Vagina (tissue), 2 donors: ENCODE results near the gene MARK2. TPM values are rescaled to one million over a fixed set of nuclear protein-coding genes. Genes with fewer than 3 reads are reported as not detected.

Experiments
- DNase-seq, 2 donors: peaks; one replicate each; pipeline ENCODE4 v3.0.0-alpha.2; 2017; ENCODE audit errors: extremely low spot score in 2 of 2
- H3K27ac ChIP-seq: fragments of 200-600 bp; sonication (generic); one replicate; pipeline ENCODE4 v1.5.1; 2019
- H3K27me3 ChIP-seq: fragments of 200-600 bp; sonication (generic); one replicate; pipeline ENCODE4 v1.5.1; 2019
- H3K36me3 ChIP-seq, 2 donors: fragments of 200-600 bp; sonication (generic); one replicate each; pipeline ENCODE4 v1.5.1; 2017 to 2019
- H3K4me1 ChIP-seq: fragments of 200-600 bp; sonication (generic); one replicate; pipeline ENCODE4 v1.5.1; 2019
- H3K4me3 ChIP-seq, 2 donors: fragments of 200-600 bp; sonication (generic); 1 replicate in 1 of 2; 2 replicates in 1 of 2; pipeline ENCODE4 v1.5.1; 2016 to 2019
- H3K9me3 ChIP-seq: fragments of 200-600 bp; sonication (generic); one replicate; pipeline ENCODE4 v1.5.1; 2019
- POLR2A ChIP-seq, 2 donors: fragments of 450-650 bp; IDR thresholded peaks; one replicate each; pipeline ENCODE4 v1.6.1; 2017; ENCODE audit warnings: antibody characterized with exemption in 2 of 2, mild to moderate bottlenecking in 2 of 2, moderate library complexity in 2 of 2
- POLR2AphosphoS5 ChIP-seq, 2 donors: sonication (generic); formaldehyde crosslinking; IDR thresholded peaks; one replicate each; pipeline ENCODE4 v1.9.0; 2017; ENCODE audit warnings: antibody characterized with exemption in 2 of 2, mild to moderate bottlenecking in 2 of 2, low read depth in 1 of 2; ENCODE audit not compliant: insufficient read depth in 1 of 2
- intact Hi-C: fragments of 100-400 bp; cut with DNase I; formaldehyde crosslinking; loops from one replicate; pipeline ENCODE4 v1.15.1; 2023
- total RNA-seq: library from RNA; depleted of rRNA; stranded (reverse); fragments of >200 nt; gene quantifications from one replicate; pipeline ENCODE4 v1.2.3, GENCODE V29; 2016
- TF ChIP-seq, protein P1 (sequence below), 3 experiments: fragments of 450-650 bp in 2 of 3; fragments of 200-600 bp in 1 of 3; sonication (generic) in 1 of 3; IDR thresholded peaks; one replicate each; pipeline ENCODE4 v1.5.1; 2017 to 2019; ENCODE audit warnings: antibody characterized with exemption in 3 of 3, mild to moderate bottlenecking in 2 of 3, moderate library complexity in 2 of 3

The MARK2 gene
- total RNA-seq, 1 donor from 2014 or later: 35.6 TPM

GRCh38 chr11:63877658-63878241 lies 38.8 kb downstream of the MARK2 start:
- H3K9me3 ChIP-seq: no peaks in the 10 kb centered on the region
- H3K27ac ChIP-seq: no peak overlapping the region
- intact Hi-C loops: no loop called here
- H3K27me3 ChIP-seq: no peaks in the 10 kb centered on the region
- TF ChIP-seq POLR2AphosphoS5 (IDR thresholded peaks at IDR 0.05; ENCODE audit: insufficient read depth in 1 of 2, low read depth in 1 of 2): no peak
- TF ChIP-seq POLR2A (IDR thresholded peaks at IDR 0.05): no peak
- TF ChIP-seq, protein P1, sequence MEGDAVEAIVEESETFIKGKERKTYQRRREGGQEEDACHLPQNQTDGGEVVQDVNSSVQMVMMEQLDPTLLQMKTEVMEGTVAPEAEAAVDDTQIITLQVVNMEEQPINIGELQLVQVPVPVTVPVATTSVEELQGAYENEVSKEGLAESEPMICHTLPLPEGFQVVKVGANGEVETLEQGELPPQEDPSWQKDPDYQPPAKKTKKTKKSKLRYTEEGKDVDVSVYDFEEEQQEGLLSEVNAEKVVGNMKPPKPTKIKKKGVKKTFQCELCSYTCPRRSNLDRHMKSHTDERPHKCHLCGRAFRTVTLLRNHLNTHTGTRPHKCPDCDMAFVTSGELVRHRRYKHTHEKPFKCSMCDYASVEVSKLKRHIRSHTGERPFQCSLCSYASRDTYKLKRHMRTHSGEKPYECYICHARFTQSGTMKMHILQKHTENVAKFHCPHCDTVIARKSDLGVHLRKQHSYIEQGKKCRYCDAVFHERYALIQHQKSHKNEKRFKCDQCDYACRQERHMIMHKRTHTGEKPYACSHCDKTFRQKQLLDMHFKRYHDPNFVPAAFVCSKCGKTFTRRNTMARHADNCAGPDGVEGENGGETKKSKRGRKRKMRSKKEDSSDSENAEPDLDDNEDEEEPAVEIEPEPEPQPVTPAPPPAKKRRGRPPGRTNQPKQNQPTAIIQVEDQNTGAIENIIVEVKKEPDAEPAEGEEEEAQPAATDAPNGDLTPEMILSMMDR (IDR thresholded peaks at IDR 0.05): no peak
- no peaks in the 10 kb centered on the region for H3K36me3 ChIP-seq
- peaks cover 57% of the 10 kb centered on the region for H3K4me1 ChIP-seq
- DNase-seq: no peak
- H3K4me3 ChIP-seq: no peak overlapping the region

DNA sequence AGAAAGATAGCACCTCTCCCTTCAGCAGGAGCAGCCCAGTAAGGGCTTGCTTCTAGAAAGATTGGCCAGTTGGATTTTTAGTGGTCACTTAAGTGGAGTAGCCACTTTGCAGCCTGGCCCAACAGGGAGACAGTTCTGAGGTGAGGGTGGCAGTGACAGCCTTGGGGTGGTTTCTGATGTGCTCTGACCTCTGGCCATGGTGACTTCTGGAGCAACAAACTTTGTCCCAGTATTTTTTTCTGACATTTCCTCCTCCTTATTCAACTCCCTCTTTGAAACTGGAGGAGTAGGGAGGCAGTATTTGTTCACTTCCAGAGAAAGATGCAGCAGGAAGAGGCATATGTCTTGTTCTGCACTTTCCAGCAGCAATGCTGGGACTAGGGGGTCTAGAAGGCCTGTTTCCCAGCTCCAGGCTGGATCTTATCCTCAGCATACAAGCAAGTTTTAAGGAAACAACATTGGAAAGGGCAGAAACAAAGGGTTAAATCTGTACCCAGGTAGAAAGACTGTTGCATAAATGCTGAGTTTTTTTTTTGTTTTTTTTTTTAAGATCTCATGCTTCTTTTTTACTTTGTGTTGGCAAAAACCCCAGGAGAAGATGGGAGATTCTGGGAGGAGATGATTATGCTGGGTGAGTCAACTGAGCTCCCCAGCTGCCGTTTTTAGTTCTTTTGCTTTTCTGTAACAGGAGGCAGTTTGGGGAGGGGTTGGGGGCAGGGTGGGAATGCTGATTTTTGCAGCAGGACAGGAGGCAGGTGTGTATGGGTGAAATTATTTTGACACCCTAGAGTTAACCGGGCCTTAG lies 40.9 kb downstream of the MARK2 start:
- no peaks in the 10 kb centered on the region for H3K36me3 ChIP-seq
- TF ChIP-seq, protein P1 (IDR thresholded peaks at IDR 0.05): no peak
- TF ChIP-seq POLR2A (IDR thresholded peaks at IDR 0.05): no peak
- no peak for TF ChIP-seq POLR2AphosphoS5 (IDR thresholded peaks at IDR 0.05; ENCODE audit: insufficient read depth in 1 of 2, low read depth in 1 of 2)
- H3K9me3 ChIP-seq: no peaks in the 10 kb centered on the region
- intact Hi-C loops: no loop called here
- H3K4me1 ChIP-seq: peaks cover 51% of the 10 kb centered on the region
- H3K27ac ChIP-seq: no peak overlapping the region
- H3K4me3 ChIP-seq: no peak overlapping the region
- no peak for DNase-seq
- no peaks in the 10 kb centered on the region for H3K27me3 ChIP-seq

DNA sequence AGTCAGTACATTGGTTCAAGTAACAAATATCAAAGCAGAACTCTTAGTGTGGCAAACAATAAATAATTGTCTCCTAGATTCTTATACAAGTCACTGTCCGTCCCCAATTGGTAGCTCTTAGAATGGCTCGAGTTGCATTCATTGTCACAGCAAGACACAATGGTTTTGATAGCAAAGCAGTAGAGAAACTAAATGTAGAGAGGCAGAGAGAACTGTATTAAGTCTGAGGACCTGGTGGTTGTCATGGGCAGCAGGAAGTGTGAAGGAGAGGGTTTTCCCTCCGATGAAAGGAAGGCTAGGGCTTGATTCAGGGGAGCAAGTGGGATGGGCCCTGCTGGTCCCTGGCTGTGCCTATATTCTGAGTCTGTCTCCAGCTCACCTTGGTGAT lies 41.5 kb downstream of the MARK2 start:
- Histone ChIP-seq H3K9me3 (no peaks in the 10 kb centered on the region), H3K27ac (no peak overlapping the region), H3K27me3 (no peaks in the 10 kb centered on the region), H3K36me3 (no peaks in the 10 kb centered on the region), H3K4me3 (no peak overlapping the region), H3K4me1 (peaks cover 50% of the 10 kb centered on the region)
- no peak for TF ChIP-seq POLR2A (IDR thresholded peaks at IDR 0.05)
- no peak for TF ChIP-seq POLR2AphosphoS5 (IDR thresholded peaks at IDR 0.05; ENCODE audit: insufficient read depth in 1 of 2, low read depth in 1 of 2)
- TF ChIP-seq, protein P1 (IDR thresholded peaks at IDR 0.05): no peak
- no peak for DNase-seq
- intact Hi-C loops: no loop called here

- TF ChIP-seq POLR2AphosphoS5 (IDR thresholded peaks at IDR 0.05; ENCODE audit: insufficient read depth in 1 of 2, low read depth in 1 of 2): no peak
- TF ChIP-seq, protein P1 (IDR thresholded peaks at IDR 0.05): no peak
- no peak for TF ChIP-seq POLR2A (IDR thresholded peaks at IDR 0.05)
- no peaks in the 10 kb centered on the region for H3K27me3 ChIP-seq
- H3K9me3 ChIP-seq: no peaks in the 10 kb centered on the region
- H3K4me3 ChIP-seq: no peak overlapping the region
- intact Hi-C loops: no loop called here
- H3K36me3 ChIP-seq: no peaks in the 10 kb centered on the region
- H3K27ac ChIP-seq: no peak overlapping the region
- no peak for DNase-seq
- peaks cover 54% of the 10 kb centered on the region for H3K4me1 ChIP-seq
Measured at GRCh38 chr11:63882555-63883242, 43.8 kb downstream of the MARK2 start.
